GM12878 (cell line): Measurements from ENCODE around the gene WDR43. TPM values are rescaled to one million over a fixed set of nuclear protein-coding genes. Genes with fewer than 3 reads are reported as not detected.

ENCODE experiments used
- ASH2L ChIP-seq: fragments of 300-600, 200-600 bp; sonication (generic); IDR thresholded peaks from 2 replicates; pipeline ENCODE4 v1.6.1; 2017; ENCODE audit warnings: low read depth, mild to moderate bottlenecking, borderline replicate concordance
- ATF3 ChIP-seq: IDR thresholded peaks from 2 replicates; pipeline ENCODE4 v1.6.1; 2011; ENCODE audit warnings: low read depth, mild to moderate bottlenecking, low read length, moderate library complexity, borderline replicate concordance; ENCODE audit errors: extremely low read depth
- BHLHE40 ChIP-seq, 2 experiments: fragments of 450-650 bp in 1 of 2; IDR thresholded peaks; 2 replicates each; pipeline ENCODE4 v1.6.1; 2011 to 2017; ENCODE audit warnings: low read depth in 2 of 2, borderline replicate concordance in 1 of 2, improper control_type of control experiment in 1 of 2, low read length in 1 of 2, mild to moderate bottlenecking in 1 of 2
- CTCF ChIP-seq, 3 experiments: IDR thresholded peaks in 2 of 3; conservative IDR thresholded peaks in 1 of 3; 2 replicates each; pipeline ENCODE4 v1.5.1; 2011; ENCODE audit warnings: low read depth in 3 of 3, low read length in 3 of 3, mild to moderate bottlenecking in 3 of 3, control low read depth in 2 of 3, moderate library complexity in 2 of 3, inconsistent platforms in 1 of 3, mixed read lengths in 1 of 3; ENCODE audit not compliant: control insufficient read depth in 2 of 3, insufficient read depth in 1 of 3; ENCODE audit errors: extremely low read depth in 1 of 3
- ETV6 ChIP-seq, 2 experiments: fragments of 450-650 bp in 1 of 2; IDR thresholded peaks in 1 of 2; conservative IDR thresholded peaks in 1 of 2; 2 replicates each; pipeline ENCODE4 v1.6.1; 2014; ENCODE audit warnings: antibody characterized with exemption in 1 of 2, borderline replicate concordance in 1 of 2, low read depth in 1 of 2, mild to moderate bottlenecking in 1 of 2, moderate library complexity in 1 of 2
- HCFC1 ChIP-seq: fragments of 150-350 bp; IDR thresholded peaks from 2 replicates; pipeline ENCODE4 v1.6.1; 2014; ENCODE audit warnings: low read length
- POLR2AphosphoS5 ChIP-seq: IDR thresholded peaks from 2 replicates; pipeline ENCODE4 v1.6.1; 2011; ENCODE audit warnings: mild to moderate bottlenecking, low read length, inconsistent platforms
- POU2F2 ChIP-seq: IDR thresholded peaks from 3 replicates; pipeline ENCODE4 v1.6.1; 2011; ENCODE audit warnings: low read depth, mild to moderate bottlenecking, low read length, borderline replicate concordance
- SIX5 ChIP-seq: IDR thresholded peaks from 2 replicates; pipeline ENCODE4 v1.6.1; 2011; ENCODE audit warnings: mild to moderate bottlenecking, low read depth, low read length, moderate library complexity; ENCODE audit not compliant: severe bottlenecking
- WRNIP1 ChIP-seq: IDR thresholded peaks from 2 replicates; pipeline ENCODE4 v1.6.1; 2011; ENCODE audit warnings: low read depth, low read length, improper control_type of control experiment, borderline replicate concordance
- ZBTB33 ChIP-seq: fragments of 450-650 bp; IDR thresholded peaks from 2 replicates; pipeline ENCODE4 v1.6.1; 2017; ENCODE audit warnings: mild to moderate bottlenecking
- ZBTB4 ChIP-seq: fragments of 450-650 bp; formaldehyde crosslinking; IDR thresholded peaks from 2 replicates; pipeline ENCODE4 v1.4.0; 2022; ENCODE audit warnings: mild to moderate bottlenecking, moderate library complexity
- ZNF384 ChIP-seq: IDR thresholded peaks from 2 replicates; pipeline ENCODE4 v1.6.1; 2012; ENCODE audit warnings: low read depth, mild to moderate bottlenecking, low read length, improper control_type of control experiment, borderline replicate concordance
- polyA plus RNA-seq, 11 experiments: library from polyadenylated mRNA; depleted of rRNA in 4 of 11; unstranded in 6 of 11; stranded (reverse) in 5 of 11; fragments of >200 nt; fragmentation: Nextera tagmentation in 4 of 11; fragmentation: Illumina TruSeq in 1 of 11; extraction: Ambion mirVana in 4 of 11; extraction: Trizol in 1 of 11; gene quantifications; 1 replicate in 1 of 11; 2 replicates in 10 of 11; pipeline versions ENCODE4 v1.2.1 to v1.2.3, GENCODE V29; 2011 to 2016; ENCODE audit warnings: inconsistent platforms in 2 of 11, missing spikeins in 2 of 11, low read depth in 1 of 11
- total RNA-seq, 4 experiments: library from RNA; depleted of rRNA in 3 of 4; stranded (reverse); fragments of >200 nt in 3 of 4; fragmentation: Illumina TruSeq in 1 of 4; extraction: Trizol in 1 of 4; gene quantifications; 2 replicates each; pipeline versions ENCODE4 v1.2.1 to v1.2.3, GENCODE V29; 2013 to 2021
- TF ChIP-seq, protein P1 (sequence below): IDR thresholded peaks from 2 replicates; pipeline ENCODE4 v1.6.1; 2012; ENCODE audit warnings: low read length, inconsistent platforms
- TF ChIP-seq, protein P2 (sequence below): IDR thresholded peaks from 2 replicates; pipeline ENCODE4 v1.6.1; 2011; ENCODE audit warnings: borderline replicate concordance, low read depth, mild to moderate bottlenecking, moderate library complexity, mixed read lengths, low read length; ENCODE audit not compliant: insufficient read depth; ENCODE audit errors: extremely low read length

WDR43 gene
- total and polyA plus RNA-seq, 10 of the 15 experiments (the other 5 are each of a cell fraction or from before 2014, with no cell fraction given), result 39.3 to 153 (median 81.9) TPM

- TF ChIP-seq CTCF (IDR thresholded peaks at IDR 0.05 in 2 of 3, conservative IDR thresholded peaks at IDR 0.05 in 1 of 3; ENCODE audit: control insufficient read depth in 2 of 3, extremely low read depth in 1 of 3, insufficient read depth in 1 of 3, low read depth in 3 of 3, low read length in 3 of 3) (no peak), ZBTB33 (no peak), ZNF384 (no peak), WRNIP1 (no peak; the same call in 1 of the 2 replicates), SIX5 (peak; percentile 57), ETV6 (conservative IDR thresholded peaks at IDR 0.05 in 1 of 2, IDR thresholded peaks at IDR 0.05 in 1 of 2; ENCODE audit: borderline replicate concordance in 1 of 2, low read depth in 1 of 2) (0 out of 4 replicates have a peak, but pooled peaks of 1 of the 2 experiments have one; percentile 37), ATF3 (peak; percentile 99), POU2F2 (peak; percentile 97), POLR2AphosphoS5 (peak; percentile 95), ASH2L (peak; percentile 95; the same call in 1 of the 2 replicates), BHLHE40 (IDR thresholded peaks at IDR 0.05; ENCODE audit: borderline replicate concordance in 1 of 2, low read depth in 2 of 2, low read length in 1 of 2) (peak; percentile 66; a peak in 1 of 4 replicates), ZBTB4 (no peak), HCFC1 (peak; percentile 92)
- TF ChIP-seq, protein P1, sequence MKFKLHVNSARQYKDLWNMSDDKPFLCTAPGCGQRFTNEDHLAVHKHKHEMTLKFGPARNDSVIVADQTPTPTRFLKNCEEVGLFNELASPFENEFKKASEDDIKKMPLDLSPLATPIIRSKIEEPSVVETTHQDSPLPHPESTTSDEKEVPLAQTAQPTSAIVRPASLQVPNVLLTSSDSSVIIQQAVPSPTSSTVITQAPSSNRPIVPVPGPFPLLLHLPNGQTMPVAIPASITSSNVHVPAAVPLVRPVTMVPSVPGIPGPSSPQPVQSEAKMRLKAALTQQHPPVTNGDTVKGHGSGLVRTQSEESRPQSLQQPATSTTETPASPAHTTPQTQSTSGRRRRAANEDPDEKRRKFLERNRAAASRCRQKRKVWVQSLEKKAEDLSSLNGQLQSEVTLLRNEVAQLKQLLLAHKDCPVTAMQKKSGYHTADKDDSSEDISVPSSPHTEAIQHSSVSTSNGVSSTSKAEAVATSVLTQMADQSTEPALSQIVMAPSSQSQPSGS, result no peak
- TF ChIP-seq, protein P2, sequence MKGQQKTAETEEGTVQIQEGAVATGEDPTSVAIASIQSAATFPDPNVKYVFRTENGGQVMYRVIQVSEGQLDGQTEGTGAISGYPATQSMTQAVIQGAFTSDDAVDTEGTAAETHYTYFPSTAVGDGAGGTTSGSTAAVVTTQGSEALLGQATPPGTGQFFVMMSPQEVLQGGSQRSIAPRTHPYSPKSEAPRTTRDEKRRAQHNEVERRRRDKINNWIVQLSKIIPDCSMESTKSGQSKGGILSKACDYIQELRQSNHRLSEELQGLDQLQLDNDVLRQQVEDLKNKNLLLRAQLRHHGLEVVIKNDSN, result no peak
These were observed 24.1 kb upstream of the WDR43 start, which contains the start of gene TRMT61B (continued) for GRCh38 chr2:28870146-28870891.
